CD4-positive, alpha-beta T cell treated with Interleukin-15 for 4 hours (primary cell): Measurements from ENCODE around the gene PAEP.

Experiments used
- DNase-seq: peaks from one replicate; pipeline ENCODE4 v3.0.0-alpha.2; 2020; ENCODE audit warnings: low spot score

PAEP gene

GRCh38 chr9:135551031-135551430 is 10.5 kb upstream of the PAEP start:
- no peak for DNase-seq

- no peak for DNase-seq
Measured at GRCh38 chr9:135551456-135551855, 10.1 kb upstream of the PAEP start.

- no peak for DNase-seq
Measured at GRCh38 chr9:135552021-135552697, 9.4 kb upstream of the PAEP start.

- no peak for DNase-seq
Measured at GRCh38 chr9:135552698-135553171, 8.8 kb upstream of the PAEP start.

GRCh38 chr9:135554718-135555117 is 6.8 kb upstream of the PAEP start:
- no peak for DNase-seq

- no peak for DNase-seq
Measured at GRCh38 chr9:135555203-135555602, 6.4 kb upstream of the PAEP start.

- no peak for DNase-seq
Measured at GRCh38 chr9:135555910-135556309, 5.6 kb upstream of the PAEP start.

- no peak for DNase-seq
Measured at GRCh38 chr9:135559606-135560005, 1.9 kb upstream of the PAEP start.

GRCh38 chr9:135562235-135562745 is 734 bp downstream of the PAEP start:
- DNase-seq: no peak

GRCh38 chr9:135563039-135563476 is 1.5 kb downstream of the PAEP start:
- DNase-seq: no peak

GRCh38 chr9:135563858-135564257 is 2.3 kb downstream of the PAEP start:
- no peak for DNase-seq

- no peak for DNase-seq
Measured at GRCh38 chr9:135565141-135565628, 3.6 kb downstream of the PAEP start.

- no peak for DNase-seq
Measured at GRCh38 chr9:135565636-135566035, 4.1 kb downstream of the PAEP start.

GRCh38 chr9:135566552-135566951 is 5.0 kb downstream of the PAEP start:
- no peak for DNase-seq

- DNase-seq: no peak
Measured at GRCh38 chr9:135567311-135567710, 5.8 kb downstream of the PAEP start.

- DNase-seq: no peak
Measured at GRCh38 chr9:135568026-135568425, 6.5 kb downstream of the PAEP start.

GRCh38 chr9:135570456-135570855 is 8.9 kb downstream of the PAEP start:
- DNase-seq: no peak

- DNase-seq: no peak
Measured at GRCh38 chr9:135572233-135572632, 10.7 kb downstream of the PAEP start.

- DNase-seq: no peak
Measured at GRCh38 chr9:135573124-135573523, 11.6 kb downstream of the PAEP start.

- DNase-seq: no peak
Measured at GRCh38 chr9:135574331-135574730, 12.8 kb downstream of the PAEP start.

- no peak for DNase-seq
Measured at GRCh38 chr9:135574943-135575342, 13.4 kb downstream of the PAEP start.

GRCh38 chr9:135575995-135576631 is 14.6 kb downstream of the PAEP start:
- no peak for DNase-seq

GRCh38 chr9:135577256-135577655 is 15.7 kb downstream of the PAEP start:
- DNase-seq: no peak
